HG03097 (cell line): ENCODE measurements around the gene GLCE.

Experiments
- ATAC-seq: cut with Tn5 transposase; IDR thresholded peaks from one replicate; pipeline ENCODE4 v1.9.1; 2021; ENCODE audit not compliant: unreplicated experiment, low FRiP score

Gene GLCE

GRCh38 chr15:69160141-69160993 is at the start of gene GLCE:
GLCE (plus strand) TSS chr15:69160635; CDS start chr15:69255807, 95,172 bp downstream.
- ATAC-seq: peak; percentile 93

GRCh38 chr15:69114331-69114928 is 46.0 kb upstream of the GLCE start:
- no peak for ATAC-seq

DNA sequence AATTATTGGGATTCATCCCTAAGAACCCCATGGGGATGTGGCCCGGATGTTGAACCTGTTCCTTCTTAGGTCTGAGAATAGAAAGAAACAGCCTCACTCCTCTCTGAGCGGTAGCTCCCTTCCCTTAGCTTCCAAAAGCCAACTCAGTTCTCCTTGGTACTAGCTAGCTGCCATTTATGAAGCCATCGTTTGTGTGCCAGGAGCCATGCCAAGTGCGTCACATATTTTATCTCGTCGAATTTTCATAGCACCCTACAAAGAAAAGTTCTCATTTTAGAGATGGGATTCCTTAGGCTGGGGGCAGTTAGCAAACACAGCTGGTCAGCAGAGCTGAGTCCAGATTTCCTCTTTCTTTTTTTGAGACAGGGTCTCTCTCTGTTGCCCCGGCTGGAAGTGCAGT is 45.4 kb upstream of the GLCE start:
- no peak for ATAC-seq

GRCh38 chr15:69116391-69116790 is 44.0 kb upstream of the GLCE start:
- ATAC-seq: no peak

- ATAC-seq: no peak
Measured at GRCh38 chr15:69117431-69117871, 43.0 kb upstream of the GLCE start.

DNA sequence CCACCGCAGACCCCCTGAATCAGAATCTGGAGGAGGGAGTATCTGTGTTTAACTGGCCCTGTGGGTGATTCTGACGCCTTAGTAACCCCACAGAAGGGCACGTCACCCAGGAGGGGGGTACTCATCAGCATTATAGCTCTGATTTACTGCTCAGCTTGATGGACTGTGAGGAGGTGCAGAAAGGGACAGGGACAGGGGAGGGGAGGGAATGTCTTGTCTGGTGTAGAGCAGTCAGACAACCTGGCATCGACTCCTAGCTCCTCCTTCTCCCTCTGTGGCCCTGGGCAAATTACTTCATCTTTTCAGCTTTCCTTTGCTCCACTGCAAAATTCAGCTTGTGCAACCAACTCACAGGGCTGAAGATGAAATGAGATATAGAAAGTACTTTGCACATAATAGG is 42.3 kb upstream of the GLCE start:
- ATAC-seq: no peak

DNA sequence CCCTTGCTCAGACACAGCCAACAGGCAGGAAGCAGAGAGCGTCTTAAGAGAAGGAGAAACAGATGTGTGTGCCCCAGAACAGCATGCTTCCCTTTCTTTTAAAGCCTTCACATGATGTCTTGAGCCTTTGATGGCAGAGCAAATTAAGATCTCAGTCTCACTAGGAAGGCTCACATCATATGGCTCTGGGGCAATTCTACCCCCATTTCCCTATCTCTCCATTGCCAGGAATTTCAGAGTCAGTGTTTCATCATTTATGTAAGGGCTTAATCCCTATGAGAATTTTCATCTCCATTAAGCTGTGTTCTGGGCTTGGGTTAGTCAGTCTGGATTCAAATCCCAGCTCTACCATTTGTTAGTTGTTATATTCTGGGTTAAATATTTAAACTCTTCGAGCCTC is 41.4 kb upstream of the GLCE start:
- ATAC-seq: no peak

DNA sequence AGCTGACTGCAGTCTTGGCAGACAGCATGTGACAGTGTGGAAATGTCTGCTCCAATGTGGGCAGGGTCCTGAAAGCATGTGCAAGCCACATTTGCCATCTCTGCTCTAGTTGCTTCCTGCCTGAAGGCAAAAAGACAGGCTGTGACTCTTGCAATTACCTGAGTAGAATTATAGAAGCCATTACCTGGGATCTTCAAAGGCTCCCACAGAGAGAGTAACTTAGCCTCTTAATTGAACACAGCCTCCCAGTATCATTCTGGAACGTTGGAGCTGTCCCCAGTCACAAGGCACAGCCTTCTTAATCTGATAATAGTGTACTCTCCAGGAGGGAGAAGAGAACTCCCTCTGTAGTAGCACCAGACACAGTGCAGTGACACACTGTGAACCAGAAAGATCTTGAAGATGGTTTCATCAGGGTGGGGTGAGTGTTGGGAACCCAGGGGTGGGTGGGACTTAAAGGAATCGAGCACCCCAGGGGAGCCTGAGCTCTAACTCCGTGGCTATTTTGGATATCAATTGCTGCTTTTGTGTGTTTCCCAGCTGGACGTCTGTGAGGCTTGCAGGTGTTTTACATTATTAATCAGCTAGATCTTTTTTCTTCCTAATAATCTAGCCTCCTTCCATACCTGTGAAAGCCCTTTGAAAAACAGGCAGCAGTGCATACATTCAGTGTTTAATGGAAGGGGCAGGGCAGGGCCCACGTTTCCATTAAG is 40.6 kb upstream of the GLCE start:
- no peak for ATAC-seq

DNA sequence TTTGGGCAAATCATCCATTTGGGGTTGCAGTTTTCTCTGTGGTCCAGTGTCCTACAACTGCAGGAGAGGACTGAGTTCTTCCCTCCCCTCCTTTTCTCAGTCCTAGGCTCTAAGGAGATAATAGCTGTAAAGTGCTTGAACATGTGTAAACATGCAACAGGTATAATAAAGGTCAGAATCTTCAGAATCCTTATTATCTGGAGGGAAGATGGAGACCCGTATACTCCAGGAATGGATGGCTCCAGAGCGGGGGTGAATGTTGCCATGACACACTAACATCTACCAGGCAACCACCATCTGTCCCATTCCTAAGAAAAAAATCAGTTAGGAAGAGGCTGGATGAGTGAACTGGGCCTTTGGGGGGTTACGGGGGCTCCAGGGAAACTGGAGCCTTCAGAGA is 39.7 kb upstream of the GLCE start:
- no peak for ATAC-seq

DNA sequence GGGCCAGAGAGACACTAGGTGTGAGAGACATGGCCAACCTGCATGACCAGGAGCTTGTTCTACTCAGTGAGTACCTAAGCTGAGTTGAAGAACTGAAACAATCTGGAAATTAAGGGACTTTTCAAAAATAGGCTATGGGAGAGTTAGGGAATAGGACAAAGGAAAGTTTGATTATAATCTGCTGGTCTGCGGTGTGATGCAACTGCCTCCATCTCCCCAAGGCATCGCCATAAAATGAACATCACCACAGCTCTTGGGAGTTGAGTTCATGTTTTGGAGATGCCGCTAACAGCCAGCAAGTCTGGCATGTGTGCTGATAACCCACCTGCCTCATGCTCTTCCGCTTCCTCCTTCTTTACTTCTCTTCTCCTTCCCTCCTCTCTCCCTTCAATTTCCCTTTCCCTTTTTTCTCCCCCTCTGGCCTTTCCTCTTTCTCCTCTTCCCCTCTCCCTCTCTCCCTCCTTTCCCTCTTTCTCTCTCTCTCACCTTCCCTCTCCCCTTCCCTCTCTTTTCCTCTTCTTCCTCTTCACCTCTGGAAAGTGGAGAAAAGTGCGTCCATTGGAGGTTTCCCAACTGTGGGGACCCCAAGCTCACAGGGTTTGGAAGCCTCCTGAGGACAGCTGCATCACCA is 39.1 kb upstream of the GLCE start:
- ATAC-seq: no peak

- ATAC-seq: no peak
Measured at GRCh38 chr15:69125236-69125635, 35.2 kb upstream of the GLCE start.

DNA sequence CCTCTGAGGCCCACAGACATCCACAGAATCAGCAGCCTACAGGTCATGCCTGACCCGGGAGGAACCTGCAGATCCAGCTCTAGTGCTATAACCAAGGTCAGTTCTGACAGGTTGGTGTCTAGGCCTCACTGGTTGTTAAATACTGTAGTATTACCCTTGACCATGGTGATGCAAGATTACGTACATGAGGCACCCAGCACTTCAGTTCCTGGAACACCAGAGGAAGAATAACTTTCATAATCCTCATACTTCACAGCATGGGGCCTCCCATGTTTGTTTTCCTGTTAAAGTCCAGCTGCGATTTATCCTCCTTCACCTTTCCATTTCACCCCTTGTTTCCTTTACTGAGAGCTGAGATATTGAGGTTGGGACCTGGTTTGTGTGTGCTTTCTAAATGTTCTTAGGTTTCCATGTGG is 34.4 kb upstream of the GLCE start:
- ATAC-seq: no peak

- no peak for ATAC-seq
Measured at GRCh38 chr15:69127306-69127705, 33.1 kb upstream of the GLCE start.

DNA sequence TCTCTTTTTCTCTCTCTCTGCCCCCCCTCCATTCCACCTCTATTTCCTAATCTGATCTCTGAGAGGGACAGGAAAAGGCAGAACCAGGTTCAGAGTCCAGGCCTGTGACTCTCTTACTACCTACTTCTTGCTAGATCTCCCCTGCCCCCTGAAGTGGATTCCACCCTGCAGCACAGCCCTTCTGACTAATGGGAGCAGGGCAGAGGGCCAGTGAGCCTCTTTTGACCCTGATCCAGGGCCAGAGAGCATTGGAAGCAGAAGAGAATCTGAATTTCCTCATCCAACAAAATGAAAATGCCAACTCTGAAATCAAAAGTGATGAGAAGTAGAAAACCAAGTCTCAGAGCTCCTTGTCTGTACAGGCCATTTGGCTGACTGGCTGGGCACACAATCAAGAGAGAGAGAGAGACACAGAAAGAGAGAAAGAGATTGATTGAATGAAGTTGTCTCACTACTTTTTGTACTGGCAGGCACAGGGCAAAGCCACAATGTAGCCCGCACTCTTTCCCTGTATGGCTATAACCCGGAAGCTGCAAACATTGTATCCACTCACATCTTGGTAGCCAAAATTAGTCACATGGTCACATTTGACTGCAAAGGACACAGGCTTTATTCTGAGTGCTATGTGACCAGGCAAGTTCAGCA is 31.6 kb upstream of the GLCE start:
- no peak for ATAC-seq

DNA sequence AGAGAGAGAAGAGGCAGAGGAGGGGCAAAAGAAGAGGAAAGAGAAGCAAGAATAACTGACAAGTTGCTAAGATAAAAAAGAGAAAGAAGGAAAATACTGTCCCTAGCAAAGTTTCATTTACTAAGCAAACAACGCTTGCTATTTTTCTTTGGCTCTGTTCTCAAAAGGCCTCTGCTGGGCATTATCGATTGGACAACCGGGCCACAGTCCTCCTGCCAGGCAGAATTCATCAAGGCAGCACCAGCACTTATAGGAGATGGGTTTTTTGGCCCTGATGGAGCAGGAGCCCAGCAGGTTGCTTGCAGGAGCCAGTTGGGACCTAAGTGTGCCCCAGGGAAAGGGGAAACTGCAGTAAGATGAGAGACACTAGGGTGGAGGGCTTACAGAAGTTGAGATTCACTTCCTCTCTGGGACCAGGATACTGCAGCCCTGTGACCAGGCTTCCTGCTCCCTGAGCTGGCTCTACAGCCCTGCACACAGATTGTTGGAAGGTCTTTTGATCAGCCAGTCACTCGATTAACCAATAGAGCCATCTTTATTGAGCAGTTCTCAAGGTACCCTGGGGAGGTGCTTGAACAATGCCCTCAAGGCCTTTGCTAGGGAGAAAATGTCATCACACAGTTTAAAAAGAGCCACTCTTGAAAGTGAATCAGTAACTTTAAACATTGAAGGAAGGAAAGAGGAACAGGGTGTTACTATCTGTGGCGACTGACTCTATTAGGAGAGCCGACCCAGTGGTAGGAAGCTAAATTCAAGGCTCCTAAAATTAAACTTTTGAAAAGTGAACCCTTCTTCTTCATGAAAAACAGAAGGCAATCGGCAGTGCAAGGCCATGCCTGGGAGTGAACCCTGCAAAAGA is 28.8 kb upstream of the GLCE start:
- no peak for ATAC-seq

GRCh38 chr15:69132430-69132829 is 28.0 kb upstream of the GLCE start:
- no peak for ATAC-seq

DNA sequence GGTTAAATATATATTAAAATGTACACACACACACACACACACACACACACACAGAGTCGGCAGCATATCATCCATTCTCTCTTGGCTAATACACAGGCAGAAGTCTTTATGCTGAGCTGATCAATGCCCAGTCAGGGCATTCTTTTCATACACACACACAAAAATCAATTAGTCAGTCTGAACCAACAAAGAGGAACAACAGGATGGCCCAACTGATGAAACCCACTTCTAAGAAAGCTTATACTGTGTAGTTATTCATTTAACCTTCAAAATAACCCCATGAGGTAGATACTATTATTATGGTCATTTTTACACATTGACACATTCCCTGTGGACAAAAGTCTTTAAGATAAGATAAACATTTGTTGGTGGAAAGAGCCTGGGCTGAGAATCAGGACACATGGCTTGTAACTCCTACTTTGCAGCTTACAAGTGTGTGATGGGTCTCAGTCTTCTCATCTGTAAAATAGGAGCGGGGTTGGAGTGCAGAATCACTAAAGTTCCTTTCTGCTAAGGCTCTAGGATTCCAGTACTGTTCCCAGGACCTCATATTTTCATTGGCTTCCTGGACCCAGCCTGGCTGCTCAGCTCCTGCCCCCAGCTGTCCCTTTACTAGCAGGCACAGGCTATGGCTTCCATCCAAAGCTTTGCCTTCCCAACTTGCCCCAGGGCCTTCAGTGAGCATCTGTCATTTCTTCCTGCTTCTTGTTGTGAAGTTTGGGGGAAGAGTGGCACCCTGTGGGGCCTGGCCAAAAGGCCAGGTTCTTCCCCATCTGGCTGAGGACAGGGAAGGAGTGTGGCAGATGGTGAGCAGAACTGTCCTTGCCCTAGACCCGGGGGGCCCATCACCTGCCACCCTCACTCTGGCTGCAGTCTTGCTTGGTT is 27.2 kb upstream of the GLCE start:
- no peak for ATAC-seq

DNA sequence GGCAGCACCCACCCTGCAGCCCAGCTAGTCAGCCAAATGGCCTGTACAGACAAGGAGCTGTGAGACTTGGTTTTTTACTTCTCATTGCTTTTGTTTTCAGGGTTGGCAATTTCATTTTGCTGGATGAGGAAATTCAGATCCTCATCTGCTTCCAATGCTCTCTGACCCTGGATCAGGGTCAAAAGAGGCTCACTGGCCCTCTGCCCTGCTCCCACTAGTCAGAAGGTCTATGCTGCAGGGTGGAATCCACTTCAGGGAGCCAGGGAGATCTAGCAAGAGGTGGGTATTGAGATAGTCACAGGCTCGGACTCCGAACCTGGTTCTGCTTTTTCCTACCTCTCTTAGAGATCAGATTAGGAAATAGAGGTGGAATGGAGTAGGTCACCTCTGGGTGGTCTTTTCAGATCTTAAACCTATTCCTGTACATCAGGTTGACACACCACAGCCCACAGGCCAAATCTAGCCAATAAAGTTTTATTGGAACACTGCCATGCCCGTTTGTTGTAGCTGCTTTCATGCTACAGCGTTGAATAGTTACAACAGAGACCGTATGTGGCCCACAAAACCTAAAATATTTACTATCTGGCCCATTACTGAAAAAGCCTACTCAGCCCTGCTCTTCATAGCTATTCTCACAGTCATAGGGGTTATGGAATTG is 26.4 kb upstream of the GLCE start:
- ATAC-seq: no peak
